GM12875 (cell line): ENCODE measurements around the gene RDH16.
A peak's percentile ranks its signal among the peaks of the same experiment; 100 is the strongest.

Source experiments
- H3K4me3 ChIP-seq: one replicate; pipeline ENCODE4 v1.5.1; 2011; ENCODE audit warnings: low read depth, low read length, control low read depth
- TF ChIP-seq, protein P1 (sequence below): IDR thresholded peaks from 2 replicates; pipeline ENCODE4 v1.5.1; 2011; ENCODE audit warnings: low read depth, mild to moderate bottlenecking, control low read depth, inconsistent platforms, low read length, moderate library complexity, borderline replicate concordance; ENCODE audit not compliant: insufficient read depth

The RDH16 gene, protein sequence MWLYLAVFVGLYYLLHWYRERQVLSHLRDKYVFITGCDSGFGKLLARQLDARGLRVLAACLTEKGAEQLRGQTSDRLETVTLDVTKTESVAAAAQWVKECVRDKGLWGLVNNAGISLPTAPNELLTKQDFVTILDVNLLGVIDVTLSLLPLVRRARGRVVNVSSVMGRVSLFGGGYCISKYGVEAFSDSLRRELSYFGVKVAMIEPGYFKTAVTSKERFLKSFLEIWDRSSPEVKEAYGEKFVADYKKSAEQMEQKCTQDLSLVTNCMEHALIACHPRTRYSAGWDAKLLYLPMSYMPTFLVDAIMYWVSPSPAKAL

DNA sequence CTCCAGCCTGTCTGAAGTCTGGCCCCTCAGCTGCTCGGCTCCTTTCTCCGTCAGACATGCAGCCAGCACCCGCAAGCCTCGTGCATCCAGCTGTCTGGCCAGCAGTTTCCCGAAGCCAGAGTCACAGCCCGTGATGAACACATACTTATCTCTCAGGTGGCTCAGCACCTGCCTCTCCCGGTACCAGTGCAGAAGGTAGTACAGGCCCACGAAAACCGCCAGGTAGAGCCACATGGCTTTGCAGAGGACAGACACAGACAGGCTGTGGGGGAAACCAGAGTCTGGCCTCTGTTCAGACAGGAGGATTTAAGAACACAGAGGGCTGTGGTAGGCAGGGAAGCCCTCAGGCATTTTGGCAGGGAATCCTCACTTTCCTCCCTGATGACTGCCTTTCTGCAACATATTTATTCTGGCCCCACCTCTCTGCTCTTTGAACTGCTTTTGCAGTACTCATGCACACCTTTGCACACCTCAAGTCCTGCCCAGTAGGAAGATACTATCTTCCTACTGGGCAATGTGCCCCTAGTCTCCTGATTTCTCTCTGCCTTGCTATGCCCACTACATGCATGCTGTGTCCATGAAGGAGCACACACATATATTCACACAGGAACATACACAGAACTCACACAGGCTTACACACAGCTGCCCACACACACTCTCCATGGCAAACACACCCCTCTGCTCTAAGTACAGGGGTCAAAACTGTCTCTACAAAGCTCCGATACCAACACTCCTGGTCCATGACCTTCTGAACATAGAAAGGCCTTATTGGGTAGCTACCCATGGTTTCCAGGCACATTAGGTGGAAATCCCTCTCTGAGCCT lies at the start of gene RDH16:
TSS of gene RDH16 (minus strand) at position 380 of the 824 bp plus-strand sequence. CDS start at position 234, 146 bp downstream.
- TF ChIP-seq, protein P1, sequence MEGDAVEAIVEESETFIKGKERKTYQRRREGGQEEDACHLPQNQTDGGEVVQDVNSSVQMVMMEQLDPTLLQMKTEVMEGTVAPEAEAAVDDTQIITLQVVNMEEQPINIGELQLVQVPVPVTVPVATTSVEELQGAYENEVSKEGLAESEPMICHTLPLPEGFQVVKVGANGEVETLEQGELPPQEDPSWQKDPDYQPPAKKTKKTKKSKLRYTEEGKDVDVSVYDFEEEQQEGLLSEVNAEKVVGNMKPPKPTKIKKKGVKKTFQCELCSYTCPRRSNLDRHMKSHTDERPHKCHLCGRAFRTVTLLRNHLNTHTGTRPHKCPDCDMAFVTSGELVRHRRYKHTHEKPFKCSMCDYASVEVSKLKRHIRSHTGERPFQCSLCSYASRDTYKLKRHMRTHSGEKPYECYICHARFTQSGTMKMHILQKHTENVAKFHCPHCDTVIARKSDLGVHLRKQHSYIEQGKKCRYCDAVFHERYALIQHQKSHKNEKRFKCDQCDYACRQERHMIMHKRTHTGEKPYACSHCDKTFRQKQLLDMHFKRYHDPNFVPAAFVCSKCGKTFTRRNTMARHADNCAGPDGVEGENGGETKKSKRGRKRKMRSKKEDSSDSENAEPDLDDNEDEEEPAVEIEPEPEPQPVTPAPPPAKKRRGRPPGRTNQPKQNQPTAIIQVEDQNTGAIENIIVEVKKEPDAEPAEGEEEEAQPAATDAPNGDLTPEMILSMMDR: no peak
- H3K4me3 ChIP-seq: no peak within 1 kb of the TSS

DNA sequence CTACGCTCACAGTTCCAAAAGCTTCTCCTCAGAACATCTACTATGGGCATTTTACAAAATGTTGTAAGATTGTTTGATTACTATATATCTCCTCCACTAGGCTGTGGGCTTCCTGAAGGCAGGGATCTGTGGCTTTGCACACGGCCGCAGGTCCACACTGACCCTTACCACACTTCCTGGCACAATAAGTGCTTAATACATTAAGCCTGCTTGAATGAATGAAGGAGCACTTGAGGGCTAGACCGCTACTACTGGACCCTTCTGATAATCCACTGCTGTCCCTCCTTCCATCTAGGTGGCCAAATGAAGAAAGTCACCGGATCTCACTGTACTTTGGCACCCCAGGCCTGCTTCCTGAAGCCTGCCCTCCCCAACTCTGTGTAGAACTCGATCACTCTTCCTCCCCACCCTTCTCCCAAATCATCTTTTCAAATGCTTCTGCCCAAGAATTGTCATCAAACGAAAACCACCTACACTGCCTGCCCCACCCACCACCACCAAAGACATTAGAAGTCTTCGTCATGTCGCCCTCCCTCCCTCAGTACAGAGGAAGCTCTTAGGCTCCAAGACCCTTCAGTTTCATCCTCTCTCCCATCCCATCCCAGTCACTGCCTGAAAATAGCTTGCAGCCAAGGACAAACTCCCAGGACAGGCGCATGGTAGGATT lies 49.5 kb upstream of the RDH16 start:
- peak overlapping the region; percentile 50 for H3K4me3 ChIP-seq
- TF ChIP-seq, protein P1: no peak

DNA sequence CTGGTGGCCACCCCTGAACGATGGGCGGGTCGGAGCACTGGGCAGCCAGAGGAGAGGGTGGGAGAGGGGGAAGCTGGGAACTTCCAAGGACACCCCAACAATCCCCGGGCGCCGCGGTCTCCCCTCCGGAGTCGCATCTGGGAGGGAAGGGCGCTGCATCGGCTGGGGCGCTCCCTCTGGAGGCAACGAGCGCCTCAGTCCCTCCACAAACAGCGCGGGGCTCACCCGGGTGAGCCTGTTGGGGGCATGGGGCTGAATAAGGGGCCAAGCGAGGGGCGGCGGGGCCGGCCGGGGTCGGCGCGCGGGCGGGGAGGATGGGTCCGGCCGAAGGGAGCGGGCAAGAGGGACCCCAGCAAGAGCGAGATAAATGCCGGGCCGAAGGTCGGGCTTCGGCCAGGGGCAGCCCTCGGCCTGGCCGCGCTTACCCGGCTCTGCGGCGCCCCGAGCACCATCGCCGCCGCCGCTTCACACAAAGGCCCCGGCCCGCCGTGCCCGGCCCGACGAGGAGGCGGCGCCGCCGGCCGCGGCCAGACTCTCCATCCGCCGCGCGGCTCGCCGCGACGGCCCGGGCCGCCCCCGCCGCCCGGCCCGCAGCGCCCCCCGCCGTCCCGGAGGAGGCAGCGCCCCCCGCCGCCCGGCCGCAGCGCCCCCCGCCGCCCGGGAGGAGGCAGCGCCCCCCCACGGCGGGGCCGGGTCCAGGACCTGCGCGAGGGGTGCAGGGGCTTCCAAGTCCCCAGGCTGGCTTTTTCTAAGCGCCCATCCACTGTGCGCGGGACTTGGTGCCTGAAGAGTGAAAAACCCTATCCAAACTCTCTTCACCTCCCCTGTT lies 48.8 kb upstream of the RDH16 start, which contains the start of gene ZBTB39:
TSS of gene ZBTB39 (minus strand) at position 567 of the 829 bp plus-strand sequence. CDS start 1,629 bp downstream, outside the sequence.
- H3K4me3 ChIP-seq: peak within 1 kb of the TSS; percentile 89
- TF ChIP-seq, protein P1: peak; percentile 71

DNA sequence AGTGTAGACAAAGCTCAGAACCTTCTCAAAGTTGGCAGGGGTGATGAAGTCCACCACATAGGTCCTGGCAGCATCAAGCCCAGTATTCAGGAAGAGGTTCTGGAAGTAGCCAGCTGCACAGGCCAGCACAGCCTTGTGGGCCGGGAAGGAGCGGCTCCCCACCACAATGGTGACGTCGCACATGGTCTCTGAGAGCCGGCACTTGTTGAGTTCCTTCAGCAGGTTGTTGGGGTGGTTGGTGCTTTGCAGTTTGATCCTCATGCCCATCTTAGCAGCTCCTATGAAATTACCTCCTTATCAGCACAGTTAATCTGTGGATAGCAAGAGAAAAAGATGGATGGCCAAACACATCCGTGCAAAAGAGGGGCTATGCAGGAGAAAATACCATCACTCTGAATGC lies 47.2 kb upstream of the RDH16 start:
- TF ChIP-seq, protein P1: no peak
- H3K4me3 ChIP-seq: no peak overlapping the region

DNA sequence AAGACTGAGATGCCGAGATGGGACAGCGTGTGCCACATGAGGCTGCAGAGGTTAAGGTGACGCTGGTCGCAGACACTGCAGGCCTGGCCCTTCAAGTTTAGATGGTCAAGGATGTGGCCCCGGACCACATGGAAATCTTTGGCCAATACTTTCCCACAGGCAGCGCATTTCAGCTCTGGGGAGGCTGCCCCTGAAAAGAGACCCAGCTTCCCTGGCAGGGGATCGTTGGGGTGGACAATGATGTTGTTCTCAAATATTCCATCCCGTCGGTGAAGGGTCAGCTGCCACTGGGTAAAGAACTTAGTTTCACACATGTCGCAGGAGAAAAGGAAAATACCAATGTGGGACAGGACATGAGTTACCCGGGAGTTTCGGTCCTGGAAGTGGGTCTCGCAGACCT lies 46.0 kb upstream of the RDH16 start:
- TF ChIP-seq, protein P1: no peak
- no peak overlapping the region for H3K4me3 ChIP-seq

DNA sequence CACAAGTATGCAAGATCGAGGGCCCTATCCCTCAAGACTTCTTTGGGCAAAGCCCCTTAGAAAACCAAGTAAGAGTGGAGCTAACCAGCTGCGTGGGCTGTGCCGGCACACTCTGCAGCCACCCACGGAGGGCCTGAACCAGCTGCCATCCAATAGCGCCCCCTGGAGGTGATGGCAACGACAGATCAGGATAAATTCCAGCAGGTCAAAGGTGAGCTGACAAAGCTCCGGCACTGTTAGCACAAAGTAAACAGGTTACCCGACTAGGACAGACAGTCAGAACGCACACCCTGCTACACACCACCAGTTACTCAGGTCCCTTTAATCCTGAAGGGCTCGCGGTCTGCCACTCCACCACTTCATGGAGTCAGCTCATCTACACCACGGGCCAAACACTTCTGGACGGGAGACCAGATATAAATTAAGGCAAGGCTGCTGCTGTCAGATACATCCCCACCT lies 44.1 kb upstream of the RDH16 start:
- TF ChIP-seq, protein P1: peak; percentile 84
- no peak overlapping the region for H3K4me3 ChIP-seq
